Central memory CD8-positive, alpha-beta T cell (primary cell): ENCODE results near the gene INHBE.
"Not testable (repeated sequence)": the region's sequence is repeated elsewhere in the genome, so short reads cannot be mapped to it uniquely, and the experiment has no call there.

Experiments
- ATAC-seq: fragments of 150-1000 bp; cut with Tn5 transposase; replicated peaks from 2 replicates; pipeline ENCODE4 v1.10.0; 2022; ENCODE audit warnings: mild to moderate bottlenecking, moderate FRiP score, moderate number of reproducible peaks; ENCODE audit not compliant: poor library complexity, severe bottlenecking; ENCODE audit errors: extremely low read depth
- DNase-seq, 2 donors: peaks; one replicate each; pipeline ENCODE4 v3.0.0; 2021; ENCODE audit warnings: low spot score in 2 of 2
- H3K27ac Mint-ChIP-seq: one replicate; pipeline ENCODE4 v1.8.0; 2022; ENCODE audit warnings: low read depth, mild to moderate bottlenecking, moderate library complexity, mixed read lengths
- H3K27me3 Mint-ChIP-seq: one replicate; pipeline ENCODE4 v1.8.0; 2022; ENCODE audit warnings: mixed read lengths
- H3K36me3 Mint-ChIP-seq: one replicate; pipeline ENCODE4 v1.8.0; 2022; ENCODE audit warnings: mild to moderate bottlenecking, moderate library complexity, mixed read lengths; ENCODE audit not compliant: insufficient read depth
- H3K4me1 Mint-ChIP-seq: one replicate; pipeline ENCODE4 v1.8.0; 2022; ENCODE audit warnings: mixed read lengths
- H3K4me3 Mint-ChIP-seq: one replicate; pipeline ENCODE4 v1.8.0; 2022; ENCODE audit warnings: mild to moderate bottlenecking, moderate library complexity, mixed read lengths
- H3K9me3 Mint-ChIP-seq: one replicate; pipeline ENCODE4 v1.8.0; 2022; ENCODE audit warnings: mixed read lengths

INHBE gene

DNA sequence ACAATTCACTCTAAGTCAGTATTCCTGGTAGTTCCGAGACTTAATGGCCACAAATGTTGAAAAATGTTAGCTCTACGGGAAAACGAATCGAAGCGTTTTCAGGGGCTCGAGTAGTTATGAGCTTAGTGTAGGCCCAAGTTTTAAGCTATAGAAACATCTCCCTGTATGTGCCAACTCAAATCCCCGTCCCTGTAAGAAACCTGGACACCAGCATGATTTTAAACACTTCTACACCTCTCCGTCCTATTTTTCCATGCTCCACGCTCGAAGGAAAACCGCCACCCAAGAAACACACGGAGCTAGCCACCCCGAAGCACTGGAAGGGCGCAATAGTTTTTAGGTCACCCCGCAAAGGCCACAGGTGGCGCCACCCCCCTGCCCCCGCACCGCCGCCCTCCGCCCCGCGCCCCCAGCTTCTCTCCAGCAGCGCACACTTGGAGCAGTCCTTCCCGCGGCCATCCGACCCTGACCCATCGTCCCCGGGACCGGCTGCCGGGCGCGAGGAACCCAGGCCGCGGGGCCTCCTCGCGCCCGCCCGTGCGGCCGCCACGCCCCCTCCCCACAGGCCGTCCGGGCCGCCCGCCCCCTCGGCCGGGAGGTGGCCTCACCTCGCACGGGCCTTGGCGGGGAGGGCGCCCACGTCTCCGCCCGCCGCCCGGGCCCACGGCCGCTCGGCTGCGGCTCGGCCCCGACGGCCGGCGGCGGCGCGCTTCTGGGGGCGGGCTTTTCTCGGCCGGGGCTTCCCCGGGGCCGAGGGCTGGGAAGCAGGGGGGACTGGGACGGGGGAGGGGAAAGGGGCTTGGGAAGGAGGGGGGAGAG is 24.8 kb upstream of the INHBE start:
- peaks cover 43% of the 10 kb centered on the region for H3K4me1 Mint-ChIP-seq

DNA sequence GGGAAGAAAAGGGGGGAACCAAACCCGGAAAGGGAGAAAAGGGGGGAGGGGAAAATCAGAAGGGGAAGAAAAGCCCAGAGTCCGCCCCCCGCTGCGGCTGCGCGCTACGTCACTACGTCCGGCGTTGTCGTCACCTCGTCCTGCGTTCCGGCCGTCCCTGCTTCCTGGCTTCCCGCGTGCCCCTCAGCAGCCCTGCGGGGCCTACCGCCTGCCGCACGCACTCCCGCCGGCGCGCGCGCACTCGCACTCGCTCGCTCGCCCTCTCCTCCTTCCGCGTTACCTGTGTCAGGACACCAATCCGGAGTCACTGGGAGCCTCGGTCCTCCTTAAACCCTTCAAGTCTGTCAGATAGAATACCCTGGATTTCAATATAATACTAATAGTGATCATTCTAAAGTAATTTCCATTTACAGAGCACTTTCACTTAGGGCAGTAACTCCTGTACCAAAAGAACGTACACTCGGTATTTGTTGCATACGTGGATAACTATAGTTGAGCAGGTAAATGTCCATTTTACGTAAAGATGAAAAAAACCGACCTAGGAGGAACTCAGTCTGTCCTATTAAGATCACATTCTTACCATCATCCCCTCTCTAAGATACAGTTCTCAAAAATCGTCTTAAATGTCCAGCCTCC is 24.1 kb upstream of the INHBE start, which contains the start of gene R3HDM2:
R3HDM2 (minus strand) TSS at position 113 of the 636 bp plus-strand sequence. CDS start 120,615 bp downstream, outside the sequence.
- peaks cover 42% of the 10 kb centered on the region for H3K4me1 Mint-ChIP-seq
- H3K9me3 Mint-ChIP-seq: no peaks in the 10 kb centered on the region
- H3K36me3 Mint-ChIP-seq: peaks cover 22% of the 10 kb centered on the region
- DNase-seq: peak; percentile 84 to 93
- peak; percentile 94 for ATAC-seq
- H3K27me3 Mint-ChIP-seq: no peaks in the 10 kb centered on the region
- H3K27ac Mint-ChIP-seq: peak within 1 kb of the TSS; percentile 100
- peak within 1 kb of the TSS; percentile 88 for H3K4me3 Mint-ChIP-seq

More for the DNA sequence above, 24.8 kb upstream of the INHBE start:
- DNase-seq (peak; percentile 23 to 36), ATAC-seq (peak; percentile 59)
- H3K27me3 Mint-ChIP-seq: no peaks in the 10 kb centered on the region
- H3K4me3 Mint-ChIP-seq: peak overlapping the region; percentile 88
- H3K36me3 Mint-ChIP-seq: peaks cover 25% of the 10 kb centered on the region
- H3K27ac Mint-ChIP-seq: peak overlapping the region; percentile 100
- no peaks in the 10 kb centered on the region for H3K9me3 Mint-ChIP-seq

DNA sequence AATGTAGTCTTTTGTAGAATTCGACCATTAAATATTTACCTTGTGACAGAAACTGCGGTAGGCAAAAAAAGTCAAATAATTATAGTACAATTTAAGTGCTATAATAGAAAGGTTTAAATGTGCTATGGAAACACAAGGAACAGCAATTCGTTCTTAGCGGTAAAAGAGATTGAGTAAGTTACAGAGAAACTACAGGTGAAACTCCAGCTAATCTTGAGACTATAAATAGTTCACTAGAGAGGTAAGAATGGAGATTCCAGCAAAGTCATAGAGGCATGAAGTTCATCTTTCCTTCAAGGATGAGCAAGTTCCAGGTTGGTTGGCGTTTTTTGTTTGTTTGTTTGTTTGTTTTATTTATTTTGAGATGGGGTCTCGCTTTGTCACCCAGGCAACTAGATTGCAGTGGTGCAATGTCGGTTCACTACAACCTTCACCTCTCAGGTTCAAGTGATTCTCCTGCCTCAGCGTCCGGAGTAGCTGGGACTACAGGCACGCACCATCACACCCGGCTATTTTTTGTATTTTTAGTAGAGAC is 23.4 kb upstream of the INHBE start:
- H3K27ac Mint-ChIP-seq: peak overlapping the region; percentile 100
- ATAC-seq: no peak
- H3K4me1 Mint-ChIP-seq: peaks cover 42% of the 10 kb centered on the region
- no peaks in the 10 kb centered on the region for H3K27me3 Mint-ChIP-seq
- H3K9me3 Mint-ChIP-seq: no peaks in the 10 kb centered on the region
- no peak for DNase-seq
- H3K4me3 Mint-ChIP-seq: peak overlapping the region; percentile 88
- H3K36me3 Mint-ChIP-seq: peaks cover 19% of the 10 kb centered on the region

DNA sequence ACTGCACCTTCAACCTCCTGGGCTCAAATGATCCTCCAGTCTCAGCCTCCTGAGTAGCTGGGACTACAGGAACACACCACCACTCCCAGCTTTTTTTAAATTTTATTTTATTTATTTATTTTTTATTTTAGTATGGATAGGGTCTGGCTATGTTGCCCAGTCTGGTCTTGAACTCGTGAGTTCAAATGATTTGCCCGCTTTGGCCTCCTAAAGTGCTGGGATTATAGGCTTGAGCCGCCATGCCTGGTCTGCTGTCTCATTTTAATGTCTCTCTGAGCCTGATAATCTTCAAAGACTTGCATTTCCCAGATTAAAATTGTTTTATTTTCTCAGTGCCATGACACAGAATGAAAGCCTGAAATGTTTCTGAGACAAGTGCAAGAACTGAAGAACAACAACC is 21.7 kb upstream of the INHBE start:
- Mint-ChIP-seq H3K9me3 (no peaks in the 10 kb centered on the region), H3K27me3 (no peaks in the 10 kb centered on the region), H3K4me1 (peaks cover 31% of the 10 kb centered on the region), H3K36me3 (peaks cover 17% of the 10 kb centered on the region), H3K4me3 (no peak overlapping the region), H3K27ac (no peak overlapping the region)
- no peak for ATAC-seq
- no peak for DNase-seq

DNA sequence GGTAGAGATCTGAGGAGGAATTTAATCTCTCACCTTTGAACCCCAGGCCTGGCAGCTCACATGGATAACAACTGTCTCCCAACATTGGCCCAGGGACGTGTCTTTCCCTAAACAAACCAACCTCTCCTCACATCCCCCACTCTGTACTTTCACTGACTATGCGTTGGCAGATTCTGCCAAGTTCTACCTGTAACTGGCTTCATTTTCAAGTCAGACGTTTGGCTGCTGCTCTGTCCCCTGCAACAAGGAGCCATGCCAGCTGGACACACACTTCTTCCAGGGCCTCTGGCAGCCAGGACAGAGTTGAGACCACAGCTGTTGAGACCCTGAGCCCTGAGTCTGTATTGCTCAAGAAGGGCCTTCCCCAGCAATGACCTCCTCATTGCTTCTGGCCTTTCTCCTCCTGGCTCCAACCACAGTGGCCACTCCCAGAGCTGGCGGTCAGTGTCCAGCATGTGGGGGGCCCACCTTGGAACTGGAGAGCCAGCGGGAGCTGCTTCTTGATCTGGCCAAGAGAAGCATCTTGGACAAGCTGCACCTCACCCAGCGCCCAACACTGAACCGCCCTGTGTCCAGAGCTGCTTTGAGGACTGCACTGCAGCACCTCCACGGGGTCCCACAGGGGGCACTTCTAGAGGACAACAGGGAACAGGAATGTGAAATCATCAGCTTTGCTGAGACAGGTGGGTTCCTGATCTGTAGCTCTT is 20.4 kb upstream of the INHBE start, which contains the start of gene INHBC:
INHBC (plus strand) TSS at position 268 of the 707 bp plus-strand sequence; CDS start at position 371, 103 bp downstream.
- peak within 1 kb of the TSS; percentile 79 for H3K27ac Mint-ChIP-seq
- H3K36me3 Mint-ChIP-seq: peaks cover 10% of the 10 kb centered on the region
- H3K4me1 Mint-ChIP-seq: peaks cover 24% of the 10 kb centered on the region
- H3K4me3 Mint-ChIP-seq: peak within 1 kb of the TSS; percentile 12
- no peaks in the 10 kb centered on the region for H3K27me3 Mint-ChIP-seq
- ATAC-seq (no peak), DNase-seq (no peak)
- no peaks in the 10 kb centered on the region for H3K9me3 Mint-ChIP-seq

DNA sequence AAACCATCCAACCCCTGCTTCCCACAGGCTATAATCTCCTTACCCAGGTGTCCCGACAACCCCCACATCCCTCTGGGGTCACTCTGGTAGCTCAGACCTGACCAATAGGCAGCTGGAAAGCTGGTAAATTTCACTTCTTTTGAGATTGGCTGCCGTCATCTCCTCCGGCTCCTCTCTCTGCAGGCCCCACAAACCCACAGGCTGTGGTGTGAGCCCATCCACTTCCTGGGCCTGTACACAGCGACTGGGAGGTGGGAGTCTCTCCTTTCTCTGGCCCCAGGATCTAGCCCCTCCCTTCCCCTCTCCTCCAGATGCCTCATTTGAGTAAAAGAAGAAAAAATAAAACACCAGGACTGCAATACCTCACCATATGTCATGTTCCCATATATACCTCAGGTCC is 19.8 kb upstream of the INHBE start:
- Mint-ChIP-seq H3K9me3 (no peaks in the 10 kb centered on the region), H3K27me3 (peaks cover under 1% of the 10 kb centered on the region), H3K4me1 (peaks cover 18% of the 10 kb centered on the region), H3K27ac (peak overlapping the region; percentile 79), H3K36me3 (peaks cover 7% of the 10 kb centered on the region), H3K4me3 (peak overlapping the region; percentile 12)
- no peak for DNase-seq
- ATAC-seq: no peak

DNA sequence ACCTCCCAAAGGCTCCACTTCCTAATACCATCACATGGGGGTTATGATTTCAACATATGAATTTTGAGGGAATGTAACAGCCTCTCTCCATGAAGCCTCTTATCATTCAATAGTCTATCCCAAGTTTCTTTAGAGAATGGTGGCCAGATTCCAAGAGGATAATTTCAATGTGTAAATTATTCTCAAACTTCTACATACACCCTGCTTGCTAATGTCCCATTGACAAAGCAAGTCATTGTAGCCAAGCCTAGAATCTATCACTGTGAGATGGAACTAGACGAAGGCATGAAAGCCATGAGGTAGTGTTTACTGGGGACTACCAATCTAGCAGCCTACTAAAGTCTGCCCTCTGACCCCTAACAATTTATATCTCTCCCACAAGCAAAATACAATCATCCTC is 16.7 kb upstream of the INHBE start:
- Mint-ChIP-seq H3K9me3 (peaks cover 5% of the 10 kb centered on the region), H3K36me3 (no peaks in the 10 kb centered on the region), H3K27ac (no peak overlapping the region), H3K4me1 (peaks cover 7% of the 10 kb centered on the region), H3K4me3 (no peak overlapping the region), H3K27me3 (peaks cover 16% of the 10 kb centered on the region)
- no peak for ATAC-seq
- DNase-seq: no peak

DNA sequence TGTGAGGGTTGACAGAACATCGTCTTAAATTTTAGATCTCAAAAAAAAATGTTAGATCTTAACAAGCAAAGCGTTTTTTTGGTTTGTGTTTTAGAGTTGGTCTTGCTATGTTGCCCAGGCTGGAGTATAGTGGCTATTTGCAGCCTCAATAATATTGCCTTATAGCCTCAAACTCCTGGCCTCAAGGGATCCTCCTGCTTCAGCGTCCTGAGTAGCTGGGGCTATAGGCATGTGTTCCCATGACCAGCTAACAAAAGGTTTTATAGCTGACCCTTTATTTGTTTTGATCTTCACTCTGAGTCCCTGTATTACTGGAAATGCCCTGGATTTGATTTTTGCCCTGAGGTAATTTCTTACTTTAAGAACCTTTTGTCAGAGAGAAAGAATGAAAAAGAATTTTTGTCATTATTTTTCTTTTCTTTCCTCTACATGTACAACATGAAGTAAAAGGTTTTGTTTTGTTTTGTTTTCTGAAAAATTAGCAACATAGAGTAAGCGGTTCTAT is 15.3 kb upstream of the INHBE start:
- no peak overlapping the region for H3K27ac Mint-ChIP-seq
- DNase-seq: no peak
- no peaks in the 10 kb centered on the region for H3K36me3 Mint-ChIP-seq
- no peak for ATAC-seq
- no peak overlapping the region for H3K4me3 Mint-ChIP-seq
- H3K4me1 Mint-ChIP-seq: peaks cover 7% of the 10 kb centered on the region
- peaks cover 5% of the 10 kb centered on the region for H3K9me3 Mint-ChIP-seq
- peaks cover 16% of the 10 kb centered on the region for H3K27me3 Mint-ChIP-seq

DNA sequence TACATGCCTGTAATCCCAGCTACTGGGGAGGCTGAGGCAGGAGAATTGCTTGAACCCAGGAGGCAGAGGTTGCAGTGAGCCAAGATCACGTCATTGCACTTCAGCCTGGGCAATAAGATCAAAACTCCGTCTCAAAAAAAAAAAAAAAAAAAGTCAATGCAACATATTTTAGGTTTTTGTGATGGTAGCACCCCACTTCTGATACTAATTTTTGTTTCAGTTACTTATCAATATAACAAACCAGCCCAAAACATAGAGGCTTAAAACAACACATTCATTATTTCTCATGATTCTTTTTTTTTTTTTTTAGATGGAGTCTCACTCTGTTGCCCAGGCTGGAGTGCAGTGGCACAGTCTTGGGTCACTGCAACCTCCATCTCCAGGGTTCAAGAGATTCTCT is 13.7 kb upstream of the INHBE start:
- not testable (repeated sequence) for H3K4me1 Mint-ChIP-seq, H3K4me3 Mint-ChIP-seq, DNase-seq, H3K9me3 Mint-ChIP-seq, H3K27ac Mint-ChIP-seq, H3K36me3 Mint-ChIP-seq, ATAC-seq
- H3K27me3 Mint-ChIP-seq: peaks cover 16% of the 10 kb centered on the region

DNA sequence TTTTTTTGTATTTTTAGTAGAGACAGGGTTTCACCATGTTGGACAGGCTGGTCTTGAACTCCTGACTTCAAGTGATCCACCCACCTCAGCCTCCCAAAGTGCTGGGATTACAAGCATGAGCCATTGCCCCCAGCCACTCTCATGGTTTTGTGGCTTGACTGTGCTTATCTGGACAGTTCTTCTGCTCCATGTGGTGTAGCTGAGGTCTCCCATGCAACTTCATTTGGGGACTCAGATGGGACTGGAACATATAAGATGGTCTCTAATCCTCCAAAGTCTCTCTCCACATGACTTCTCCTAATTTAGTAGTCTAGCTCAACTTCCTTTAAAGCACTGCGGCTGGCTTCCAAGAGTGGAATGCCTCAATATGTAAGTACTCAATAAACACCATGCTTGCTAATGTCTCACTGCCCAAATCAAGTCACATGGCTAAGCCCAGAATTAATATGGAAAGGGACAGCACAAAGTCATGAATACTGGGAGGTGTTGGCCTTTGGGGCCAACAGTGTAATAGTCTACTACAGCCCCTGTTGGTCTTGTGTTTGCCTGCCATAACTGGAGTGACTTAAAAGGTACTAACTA is 13.2 kb upstream of the INHBE start:
- Mint-ChIP-seq H3K27ac (no peak overlapping the region), H3K9me3 (peaks cover 5% of the 10 kb centered on the region), H3K4me3 (no peak overlapping the region), H3K36me3 (no peaks in the 10 kb centered on the region), H3K27me3 (peaks cover 16% of the 10 kb centered on the region), H3K4me1 (no peaks in the 10 kb centered on the region)
- no peak for ATAC-seq
- DNase-seq: no peak

DNA sequence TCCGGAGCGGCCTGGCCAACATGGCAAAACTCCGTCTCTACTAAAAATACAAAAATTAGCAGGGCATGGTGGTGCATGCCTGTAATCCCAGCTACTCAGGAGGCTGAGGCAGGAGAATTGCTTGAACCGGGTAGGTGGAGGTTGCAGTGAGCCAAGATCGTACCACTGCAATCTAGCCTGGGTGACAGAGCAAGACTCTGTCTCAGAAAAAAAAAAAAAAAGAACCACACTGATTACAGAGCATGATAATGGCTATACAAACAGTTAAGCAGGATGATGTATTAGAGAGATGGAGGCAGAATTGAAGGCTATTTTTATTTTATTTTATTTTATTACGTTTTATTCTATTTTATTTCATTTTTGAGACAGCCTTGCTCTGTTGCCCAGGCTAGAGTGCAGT is 10.8 kb upstream of the INHBE start:
- peaks cover 16% of the 10 kb centered on the region for H3K27me3 Mint-ChIP-seq
- not testable (repeated sequence) for H3K4me1 Mint-ChIP-seq, H3K36me3 Mint-ChIP-seq, H3K9me3 Mint-ChIP-seq, H3K4me3 Mint-ChIP-seq, ATAC-seq, DNase-seq, H3K27ac Mint-ChIP-seq

DNA sequence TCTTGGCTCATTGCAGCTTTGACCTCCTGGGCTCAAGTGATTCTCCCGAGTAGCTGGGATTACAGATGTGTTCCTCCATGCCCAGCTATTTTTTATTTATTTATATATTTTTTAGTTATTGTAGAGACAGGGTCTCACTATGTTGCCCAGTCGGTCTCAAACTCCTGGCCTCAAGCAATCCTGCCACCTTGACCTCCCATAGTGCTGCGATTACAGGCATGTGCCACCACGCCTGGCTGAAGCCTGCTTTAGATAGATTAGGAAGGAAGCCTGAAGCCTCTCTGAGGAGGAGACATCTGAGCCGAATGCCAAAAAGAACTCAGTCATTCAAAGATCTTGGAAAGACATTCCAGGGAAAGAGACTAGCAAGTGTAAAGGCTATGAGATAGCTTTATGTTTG is 10.4 kb upstream of the INHBE start:
- Mint-ChIP-seq H3K27me3 (peaks cover 16% of the 10 kb centered on the region), H3K27ac (no peak overlapping the region), H3K9me3 (peaks cover 5% of the 10 kb centered on the region), H3K4me1 (no peaks in the 10 kb centered on the region), H3K4me3 (no peak overlapping the region), H3K36me3 (no peaks in the 10 kb centered on the region)
- DNase-seq (no peak), ATAC-seq (no peak)
